SK-MEL-5 (cell line): ENCODE measurements around the gene HDAC4. TPM values are rescaled to one million over a fixed set of nuclear protein-coding genes. Genes with fewer than 3 reads are reported as not detected.
"Not testable (repeated sequence)": the region's sequence is repeated elsewhere in the genome, so short reads cannot be mapped to it uniquely, and the experiment has no call there.

ENCODE experiments used
- DNase-seq: peaks from one replicate; pipeline ENCODE4 v3.0.0-alpha.2; 2016; ENCODE audit warnings: low read depth, low spot score
- in situ Hi-C: cut with HindIII; loops from 2 replicates; pipeline ENCODE4 v1.10.0; 2016; ENCODE audit warnings: low sequenced_read_pairs, high pct_unique_total_duplicates, low pct_unique_long_range_greater_than_20kb
- total RNA-seq: library from RNA; depleted of rRNA; stranded (reverse); fragments of >200 nt; shearing (Covaris generic); gene quantifications from 2 replicates; pipeline ENCODE4 v1.2.3, GENCODE V29; 2014

HDAC4 gene
- total RNA-seq, 1 experiment from 2014 or later = 14.1 TPM

DNA sequence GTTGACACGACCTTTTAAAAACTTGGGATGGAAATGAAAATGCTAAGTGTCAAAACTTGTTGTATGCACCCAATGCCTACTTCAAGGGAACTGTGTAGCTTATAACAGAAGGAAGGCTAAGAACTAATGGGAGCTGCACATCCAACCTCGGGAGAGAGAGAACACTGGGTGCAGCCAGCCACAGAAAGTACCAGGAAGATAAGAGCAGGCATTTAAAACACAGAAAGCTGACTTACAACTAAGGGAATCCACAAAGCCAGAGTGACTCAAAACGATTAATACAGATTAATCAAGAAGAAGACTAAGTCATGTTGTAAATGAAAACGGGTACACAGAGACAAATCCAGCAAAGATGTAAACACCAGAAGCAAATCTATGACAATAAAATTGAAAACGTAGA is 113.4 kb downstream of the HDAC4 start:
- in situ Hi-C loops = no loop called here
- DNase-seq = no peak

DNA sequence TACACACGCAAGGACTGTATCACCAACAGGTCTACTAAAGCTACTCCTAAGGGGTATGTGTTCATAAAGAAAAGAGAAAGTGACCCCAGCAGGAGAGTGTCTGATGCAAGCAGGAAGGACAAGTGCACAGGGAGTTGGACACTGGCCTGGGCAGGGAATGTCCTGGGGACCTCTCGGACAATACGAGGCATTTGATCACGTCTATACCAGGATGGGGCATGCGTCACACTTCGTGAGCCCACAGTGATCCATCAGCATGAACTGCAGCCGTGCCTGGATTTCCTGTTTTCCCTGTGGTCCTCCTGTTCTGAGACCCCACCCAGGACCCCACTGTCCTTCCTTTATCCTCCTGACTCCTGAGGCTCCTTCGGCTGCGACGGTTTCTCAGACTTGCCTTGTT is 113.9 kb downstream of the HDAC4 start:
- in situ Hi-C loops = no loop called here
- DNase-seq = no peak

GRCh38 chr2:239285932-239286230 is 114.9 kb downstream of the HDAC4 start:
- in situ Hi-C loops = no loop called here
- DNase-seq = no peak

DNA sequence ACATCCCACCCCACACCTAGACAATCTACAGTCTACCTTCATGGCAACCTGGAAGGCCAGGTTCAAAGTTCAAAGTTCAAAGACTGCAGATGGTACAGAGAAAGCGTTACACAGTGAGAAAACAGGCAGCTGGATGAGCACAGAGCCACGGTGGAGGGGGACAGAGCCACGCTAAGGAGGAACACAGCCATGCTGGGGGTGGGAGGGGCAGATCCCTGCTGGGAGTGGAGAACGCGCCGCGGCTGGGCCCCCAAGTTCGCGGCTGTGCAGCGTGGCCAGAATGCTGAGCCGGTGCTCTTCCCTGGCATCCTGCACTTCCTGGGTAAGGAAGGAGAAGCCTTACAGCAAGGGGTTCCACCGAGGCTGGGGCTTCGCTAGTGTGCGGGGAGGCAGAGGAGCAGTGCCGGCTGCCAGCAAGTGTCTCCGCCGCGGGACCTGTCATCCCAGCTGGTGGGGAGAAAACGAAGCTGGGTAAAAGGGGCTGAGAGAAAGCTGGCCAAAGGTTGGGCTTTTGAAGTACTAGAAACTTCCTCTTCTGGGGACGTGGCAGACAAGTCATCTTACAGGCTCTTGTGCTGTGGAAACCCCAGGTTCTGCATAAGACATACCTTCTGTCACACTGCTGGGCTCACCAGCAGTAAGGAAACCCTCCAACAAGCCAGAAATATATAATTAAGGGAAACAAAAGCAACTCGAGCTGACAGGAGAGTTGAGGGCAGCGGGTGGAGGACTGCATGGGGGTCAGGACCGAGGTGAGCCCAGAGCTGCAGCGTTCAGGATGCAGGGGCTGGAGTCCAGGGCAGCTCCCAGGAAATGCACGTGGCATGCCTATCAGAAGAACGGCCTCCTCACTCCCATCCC is 115.5 kb downstream of the HDAC4 start:
- in situ Hi-C loops = no loop called here
- no peak for DNase-seq

DNA sequence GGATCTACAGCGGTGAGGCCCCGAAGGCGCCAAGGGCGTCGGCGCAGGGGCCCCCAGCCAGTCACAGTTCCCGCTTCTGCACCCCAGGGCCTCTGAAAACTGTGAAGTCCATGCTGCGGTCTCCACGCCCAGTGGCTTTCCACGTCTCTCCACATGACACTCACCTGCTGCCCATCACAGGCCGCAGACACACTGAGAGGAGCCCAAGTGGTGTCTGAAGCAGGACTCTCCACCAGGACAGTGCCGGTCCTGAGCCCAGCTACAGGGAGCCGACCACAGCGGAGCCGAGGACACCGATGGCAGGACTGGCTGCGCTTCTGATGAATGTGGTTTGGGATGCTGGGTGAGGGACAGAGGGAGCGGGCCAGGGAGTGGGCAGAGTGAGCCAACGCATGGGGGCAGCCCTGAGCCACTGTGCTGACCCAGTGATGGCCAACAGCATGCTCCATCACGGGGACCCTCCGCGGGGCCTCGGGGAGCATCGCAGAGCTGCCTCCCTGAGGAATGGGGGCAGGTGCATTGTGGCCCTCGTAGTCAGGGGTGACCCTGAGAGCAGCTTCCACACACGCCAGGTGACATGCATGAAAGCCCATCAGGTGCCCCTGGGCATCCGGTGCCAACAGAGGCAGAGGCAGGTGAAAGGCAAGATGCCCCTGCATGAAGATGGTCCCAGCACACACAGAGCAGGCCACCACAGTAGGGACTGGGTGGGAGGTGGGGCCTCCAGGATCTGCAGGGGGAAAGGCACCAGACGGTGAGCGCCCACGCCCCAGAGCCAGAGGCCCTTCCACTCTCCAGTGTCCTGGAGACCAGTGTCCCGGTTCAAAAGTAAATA is 116.6 kb downstream of the HDAC4 start:
- DNase-seq = no peak
- in situ Hi-C loops = no loop called here

DNA sequence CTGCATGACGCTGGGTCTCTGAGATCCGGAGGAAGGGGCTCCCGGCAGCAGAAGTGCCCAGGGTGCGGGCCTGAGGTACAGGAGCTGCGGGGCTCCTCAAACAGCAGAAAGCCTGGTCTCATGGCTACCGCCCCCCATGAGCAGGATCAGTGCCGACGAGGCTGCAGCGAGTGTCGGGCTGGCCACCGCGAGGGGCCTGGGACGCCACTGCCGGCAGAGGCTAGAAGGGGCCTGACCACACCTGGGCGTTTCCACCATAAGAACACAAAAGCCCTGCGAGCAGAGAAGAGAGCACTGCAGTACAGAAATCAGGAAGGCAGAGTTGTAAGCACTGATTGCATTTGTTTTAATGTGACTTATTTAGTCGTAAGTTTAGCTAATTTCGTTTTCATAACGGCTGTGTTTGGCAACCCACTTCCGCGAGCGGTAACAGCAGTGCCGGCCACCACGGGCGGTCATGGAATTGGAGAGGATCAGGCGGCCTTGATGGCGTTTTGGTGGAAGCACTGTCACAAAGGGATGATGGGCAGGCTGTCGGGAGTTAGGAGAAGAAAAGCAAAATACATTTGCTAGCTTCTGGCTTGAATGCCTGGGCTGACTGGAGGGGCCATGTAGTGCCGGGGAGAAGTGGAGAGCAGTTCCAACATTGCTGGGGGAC is 117.4 kb downstream of the HDAC4 start:
- no peak for DNase-seq

GRCh38 chr2:239282448-239283287 is 118.2 kb downstream of the HDAC4 start:
- in situ Hi-C loops = no loop called here
- DNase-seq = no peak

More for the DNA sequence above, 117.4 kb downstream of the HDAC4 start:
- in situ Hi-C loops = no loop called here

GRCh38 chr2:239280296-239281017 is 120.4 kb downstream of the HDAC4 start:
- in situ Hi-C loops = not testable (repeated sequence)
- DNase-seq = peak; percentile 30

DNA sequence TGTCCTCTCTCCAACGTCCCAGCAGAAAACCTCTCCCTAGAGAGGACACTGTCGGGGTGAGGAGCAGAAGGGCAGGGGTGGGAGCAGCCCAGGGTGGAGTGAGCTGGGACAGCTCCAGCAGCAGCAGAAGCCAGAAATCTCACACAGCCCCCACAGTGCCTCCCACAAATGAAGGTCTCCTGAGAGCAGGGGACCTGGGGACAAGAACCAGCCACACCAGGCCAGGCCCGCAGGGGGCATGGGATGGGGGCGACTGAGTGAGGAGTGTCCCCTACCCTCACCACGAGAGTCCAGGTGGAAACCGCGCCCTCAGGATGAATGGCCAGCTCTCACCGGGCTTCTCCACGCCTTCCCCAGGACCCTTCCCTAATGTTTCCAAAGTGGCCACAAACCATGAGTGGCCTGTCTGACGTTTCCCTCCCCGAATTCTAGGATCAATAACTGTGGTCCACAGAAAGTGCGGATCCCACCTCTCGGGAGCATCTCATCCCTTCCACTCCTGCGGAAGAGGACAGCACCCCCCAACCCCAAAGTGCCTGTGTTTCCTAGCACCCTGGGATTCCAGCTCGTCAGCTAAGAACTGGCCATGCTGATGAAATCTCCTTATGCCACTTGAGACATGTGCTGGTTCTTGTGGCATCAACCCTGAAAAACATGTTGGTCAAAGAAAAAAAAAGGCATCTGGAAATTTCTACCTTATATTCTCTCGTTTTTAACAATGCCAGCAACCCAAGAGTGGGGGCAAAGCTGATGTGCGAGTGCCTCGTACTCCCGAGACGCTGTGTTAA is 121.1 kb downstream of the HDAC4 start:
- in situ Hi-C loops = no loop called here
- no peak for DNase-seq

GRCh38 chr2:239278941-239279365 is 121.9 kb downstream of the HDAC4 start:
- DNase-seq = no peak
- in situ Hi-C loops = no loop called here

GRCh38 chr2:239278361-239278760 is 122.5 kb downstream of the HDAC4 start:
- in situ Hi-C loops = no loop called here
- DNase-seq = no peak

DNA sequence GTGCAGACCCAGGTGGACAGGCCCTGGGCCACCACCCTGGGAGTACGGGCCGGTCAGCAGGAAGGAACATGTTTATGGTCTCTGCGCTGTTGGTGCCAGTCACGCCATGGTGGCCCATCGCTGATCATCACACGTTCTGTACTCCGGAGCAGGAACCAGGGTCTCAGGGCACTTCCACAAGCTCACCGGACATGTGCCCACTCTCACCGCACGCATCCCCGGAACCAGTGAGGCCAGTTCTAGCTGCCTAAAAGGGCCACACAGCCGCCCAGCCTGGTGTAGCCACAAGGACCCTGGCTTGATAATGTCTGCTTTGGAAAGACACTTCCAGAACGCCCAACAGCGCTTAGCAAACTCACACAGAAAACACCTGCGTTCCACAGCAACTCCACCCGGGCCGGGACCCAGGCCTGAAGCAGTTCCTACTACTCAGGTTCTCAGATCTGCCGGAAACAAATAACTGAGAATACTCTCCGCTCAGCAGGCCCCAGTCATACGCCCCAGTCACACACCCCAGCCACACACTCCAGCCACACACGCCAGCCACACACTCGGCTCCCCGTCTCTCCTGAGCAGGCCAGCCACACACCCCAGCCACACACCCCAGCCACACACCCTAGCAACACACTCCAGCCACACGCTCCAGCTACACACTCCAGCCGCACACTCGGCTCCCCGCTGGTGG is 123.3 kb downstream of the HDAC4 start:
- no peak for DNase-seq
- in situ Hi-C loops = no loop called here

DNA sequence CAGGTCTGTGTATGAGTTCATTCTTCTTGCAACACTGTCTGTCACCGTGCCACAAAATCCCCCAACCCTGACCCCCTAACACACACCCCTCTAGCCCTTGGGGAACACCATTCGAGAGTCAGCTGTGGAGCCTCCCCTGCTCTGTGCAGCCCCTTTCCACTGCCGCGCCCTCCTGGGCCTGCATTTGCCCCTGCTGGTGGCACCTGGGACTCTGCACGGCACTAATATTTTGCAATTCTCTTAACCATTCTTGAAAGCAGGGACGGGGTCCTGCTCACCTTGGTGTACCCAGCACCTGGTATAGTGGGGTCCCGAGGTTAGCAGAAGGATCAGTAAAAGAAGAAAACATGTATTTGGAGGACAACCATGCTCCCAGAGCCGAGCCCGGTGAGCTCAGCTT is 124.0 kb downstream of the HDAC4 start:
- in situ Hi-C loops = no loop called here
- no peak for DNase-seq

DNA sequence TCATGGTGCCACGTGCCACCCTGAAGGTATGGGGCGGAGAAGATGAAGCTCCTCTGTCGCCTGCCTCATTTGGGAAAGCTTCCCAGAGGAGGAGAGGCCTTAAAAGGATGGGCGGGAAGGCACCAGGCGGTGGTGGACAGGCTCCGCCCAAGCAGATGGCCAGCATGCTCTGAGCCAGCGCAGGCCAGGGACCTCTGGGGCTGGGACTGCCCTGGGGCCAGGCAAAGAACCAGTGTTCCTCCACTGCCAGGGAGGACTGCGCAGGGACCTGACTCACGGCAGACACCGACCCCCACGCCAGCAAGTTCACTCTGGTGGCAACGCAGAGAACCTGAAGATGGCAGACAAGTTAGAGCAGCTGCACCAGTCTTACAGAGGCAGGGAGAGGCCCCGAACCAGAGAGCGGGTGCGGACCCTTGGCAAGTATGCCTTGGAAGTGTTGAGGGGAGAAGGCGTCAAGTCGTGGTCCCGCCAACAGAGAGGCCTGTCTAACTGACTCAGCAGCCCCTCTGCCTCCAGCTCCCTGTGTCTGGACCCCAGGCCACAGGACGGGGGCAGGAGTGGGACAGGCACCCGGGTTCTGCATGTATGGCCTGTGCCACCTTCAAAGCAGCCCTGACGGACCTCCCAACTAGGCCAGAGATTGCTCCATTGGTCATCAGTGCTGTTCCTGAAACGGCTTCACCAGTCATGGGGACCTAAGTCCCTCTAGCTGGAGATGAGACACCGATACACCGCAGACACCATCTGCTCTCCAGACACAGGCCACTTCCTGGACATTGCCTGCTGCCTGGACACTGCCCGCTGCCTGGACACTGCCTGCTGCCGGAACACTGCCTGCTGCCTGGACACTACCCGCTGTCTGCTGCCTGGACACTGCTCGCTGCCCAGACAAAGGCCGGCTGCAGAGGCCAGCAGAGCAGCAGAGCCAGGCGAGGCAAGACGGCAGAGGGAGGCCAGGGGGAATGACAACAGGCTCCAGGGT is 124.7 kb downstream of the HDAC4 start:
- no peak for DNase-seq
- in situ Hi-C loops = no loop called here
